IMR-90 (cell line): ENCODE measurements around the gene PCGF3. TPM values are rescaled to one million over a fixed set of nuclear protein-coding genes. Genes with fewer than 3 reads are reported as not detected.
A peak's percentile ranks its signal among the peaks of the same experiment; 100 is the strongest.

Source experiments
- ATAC-seq: fragments of 200-7000 bp; cut with Tn5 transposase; 2 replicates; pipeline ENCODE4 v1.9.1; 2020; ENCODE audit warnings: low read depth, mild to moderate bottlenecking, moderate library complexity
- BruUV-seq: library from RNA; stranded (reverse); fragments of 400-500 nt; replicated peaks from 2 replicates; lab custom pipeline; 2021; lab: Mats Ljungman, UMichigan
- CTCF ChIA-PET: fragments of 300-600 bp; formaldehyde crosslinking; extraction: SDS; loops from one replicate; lab custom pipeline; 2021; ENCODE audit warnings: antibody characterized with exemption; lab: Yijun Ruan, JAX
- POLR2A ChIA-PET: fragments of 300-600 bp; sonication (Branson Sonifier 250); formaldehyde crosslinking; loops from one replicate; lab custom pipeline; 2022; ENCODE audit warnings: antibody characterized with exemption; ENCODE audit not compliant: unreplicated experiment; lab: Charles Lee
- DNase-seq: peaks from one replicate; pipeline ENCODE4 v3.0.0; 2013
- H2AFZ ChIP-seq: replicated peaks from 2 replicates; pipeline ENCODE3; 2013; ENCODE audit warnings: low read length, mild to moderate bottlenecking; ENCODE audit not compliant: poor library complexity
- H2AK5ac ChIP-seq: 2 replicates; pipeline ENCODE4 v1.6.1; 2013; ENCODE audit warnings: low read depth, low read length, inconsistent platforms
- H2AK9ac ChIP-seq: replicated peaks from 2 replicates; pipeline ENCODE3; 2013; ENCODE audit warnings: mild to moderate bottlenecking, low read depth, low read length, moderate library complexity; ENCODE audit not compliant: poor library complexity
- H2BK120ac ChIP-seq: 2 replicates; pipeline ENCODE4 v1.6.1; 2013; ENCODE audit warnings: low read depth, low read length, inconsistent platforms
- H2BK15ac ChIP-seq: 3 replicates; pipeline ENCODE4 v1.6.1; 2013; ENCODE audit warnings: low read depth, low read length, inconsistent platforms
- H2BK20ac ChIP-seq: 2 replicates; pipeline ENCODE4 v1.6.1; 2013; ENCODE audit warnings: low read depth, mild to moderate bottlenecking, inconsistent platforms, low read length, moderate library complexity
- H2BK5ac ChIP-seq: 2 replicates; pipeline ENCODE4 v1.6.1; 2013; ENCODE audit warnings: mild to moderate bottlenecking, low read depth, low read length, inconsistent platforms; ENCODE audit not compliant: poor library complexity, severe bottlenecking
- H3K14ac ChIP-seq: replicated peaks from 2 replicates; pipeline ENCODE4 v1.6.1; 2013; ENCODE audit warnings: low read depth, low read length, inconsistent platforms
- H3K18ac ChIP-seq: 2 replicates; pipeline ENCODE4 v1.6.1; 2013; ENCODE audit warnings: low read depth, low read length, control low read depth
- H3K23ac ChIP-seq: 2 replicates; pipeline ENCODE4 v1.6.1; 2013; ENCODE audit warnings: low read depth, low read length, inconsistent platforms
- H3K27ac ChIP-seq: 2 replicates; pipeline ENCODE4 v1.5.1; 2013; ENCODE audit warnings: mild to moderate bottlenecking, control low read depth, low read length; ENCODE audit not compliant: insufficient read depth
- H3K27me3 ChIP-seq: 2 replicates; pipeline ENCODE4 v1.6.1; 2013; ENCODE audit warnings: low read length; ENCODE audit not compliant: control insufficient read depth, insufficient read depth
- H3K36me3 ChIP-seq: 2 replicates; pipeline ENCODE4 v1.6.1; 2013; ENCODE audit warnings: low read length, mixed read lengths; ENCODE audit not compliant: control insufficient read depth, insufficient read depth
- H3K4ac ChIP-seq: 2 replicates; pipeline ENCODE4 v1.6.1; 2013; ENCODE audit warnings: low read depth, low read length, inconsistent platforms
- H3K4me1 ChIP-seq: 2 replicates; pipeline ENCODE4 v1.6.1; 2013; ENCODE audit warnings: low read length, mixed read lengths; ENCODE audit not compliant: control insufficient read depth, insufficient read depth
- H3K4me2 ChIP-seq: 2 replicates; pipeline ENCODE4 v1.6.1; 2013; ENCODE audit warnings: low read depth, mild to moderate bottlenecking, control low read depth, low read length, moderate library complexity
- H3K4me3 ChIP-seq: 2 replicates; pipeline ENCODE4 v1.5.1; 2013; ENCODE audit warnings: low read depth, mild to moderate bottlenecking, control low read depth, low read length, moderate library complexity; ENCODE audit not compliant: insufficient read depth
- H3K56ac ChIP-seq: 2 replicates; pipeline ENCODE4 v1.6.1; 2013; ENCODE audit warnings: low read length, inconsistent platforms; ENCODE audit not compliant: insufficient read depth; ENCODE audit errors: extremely low read depth
- H3K79me1 ChIP-seq, 2 experiments: 2 replicates each; pipeline ENCODE4 v1.6.1; 2013; ENCODE audit warnings: low read length in 2 of 2, inconsistent platforms in 1 of 2, low read depth in 1 of 2
- H3K9ac ChIP-seq: 2 replicates; pipeline ENCODE4 v1.6.1; 2013; ENCODE audit warnings: low read depth, low read length, control low read depth
- H3K9me1 ChIP-seq: 2 replicates; pipeline ENCODE4 v1.6.1; 2013; ENCODE audit warnings: low read length, inconsistent platforms; ENCODE audit not compliant: insufficient read depth
- H3K9me3 ChIP-seq: 2 replicates; pipeline ENCODE4 v1.6.1; 2013; ENCODE audit warnings: low read length; ENCODE audit not compliant: control insufficient read depth, insufficient read depth
- H4K20me1 ChIP-seq: 2 replicates; pipeline ENCODE4 v1.6.1; 2013; ENCODE audit warnings: low read length, inconsistent platforms; ENCODE audit not compliant: insufficient read depth
- H4K5ac ChIP-seq: 2 replicates; pipeline ENCODE4 v1.6.1; 2013; ENCODE audit warnings: mild to moderate bottlenecking, low read depth, low read length, control low read depth
- H4K8ac ChIP-seq, 2 experiments: 2 replicates each; pipeline ENCODE4 v1.6.1; 2013; ENCODE audit warnings: low read depth in 2 of 2, low read length in 2 of 2, control low read depth in 1 of 2, inconsistent platforms in 1 of 2
- H4K91ac ChIP-seq: 2 replicates; pipeline ENCODE4 v1.6.1; 2013; ENCODE audit warnings: low read depth, low read length, inconsistent platforms; ENCODE audit not compliant: insufficient read depth
- CEBPB ChIP-seq: IDR thresholded peaks from 2 replicates; pipeline ENCODE4 v1.6.1; 2012; ENCODE audit warnings: low read depth, low read length, improper control_type of control experiment
- MAZ ChIP-seq: IDR thresholded peaks from 2 replicates; pipeline ENCODE4 v1.6.1; 2012; ENCODE audit warnings: low read depth, mild to moderate bottlenecking, low read length, improper control_type of control experiment, moderate library complexity, borderline replicate concordance
- RAD21 ChIP-seq: IDR thresholded peaks from 2 replicates; pipeline ENCODE4 v1.6.1; 2012; ENCODE audit warnings: low read length, improper control_type of control experiment
- SMC3 ChIP-seq: fragments of 150-350 bp; IDR thresholded peaks from 2 replicates; pipeline ENCODE4 v1.6.1; 2016; ENCODE audit warnings: low read depth, mild to moderate bottlenecking, antibody characterized with exemption, low read length, moderate library complexity
- WGBS, 2 experiments: methylation state at CpG; one replicate each; pipeline versions ENCODE4 v1.1.5 to v1.1.7; 2013; ENCODE audit warnings: missing lambda C conversion rate in 2 of 2; ENCODE audit not compliant: insufficient read length in 1 of 2; ENCODE audit errors: extremely low coverage in 2 of 2; 5-methylcytosine and 5-hydroxymethylcytosine counted together
- dilution Hi-C: fragments of 300-500 bp; cut with HindIII; formaldehyde crosslinking; loops from one replicate; pipeline ENCODE4 v1.14.3; 2018; ENCODE audit warnings: low sequenced_read_pairs; ENCODE audit not compliant: unreplicated experiment
- in situ Hi-C: fragments of 300-500 bp; cut with MboI; formaldehyde crosslinking; loops from 3 replicates; pipeline ENCODE4 v1.14.3; 2019; ENCODE audit warnings: low sequenced_read_pairs, inconsistent platforms, mixed read lengths
- intact Hi-C: fragments of 100-400 bp; cut with micrococcal nuclease; formaldehyde crosslinking; loops from 2 replicates; pipeline ENCODE4 v1.10.0; 2022
- polyA plus RNA-seq, 3 experiments: library from polyadenylated mRNA; depleted of rRNA; stranded (reverse); fragments of >200 nt; gene quantifications; 2 replicates each; pipeline ENCODE4 v1.2.3, GENCODE V29; 2012; ENCODE audit warnings: low replicate concordance in 1 of 3
- total RNA-seq: library from RNA; depleted of rRNA; stranded (reverse); fragments of >200 nt; gene quantifications from 2 replicates; pipeline ENCODE4 v1.2.3, GENCODE V29; 2012

PCGF3 gene
- total and polyA plus RNA-seq, 2 of the 4 experiments (the other 2 are of a cell fraction), result 40.0 to 55.3 TPM

GRCh38 chr4:687048-687970 is 18.3 kb upstream of the PCGF3 start:
- peak; percentile 77 for DNase-seq
- no peak overlapping the region for H3K4me3 ChIP-seq
- 68% methylated on average over 21 of the region's 38 CpGs; no CpG with 5 or more reads in 1 of the 2 experiments for WGBS, 2 experiments

More at GRCh38 chr4:687048-687970, 18.3 kb upstream of the PCGF3 start:
- no peak overlapping the region for H2BK15ac ChIP-seq
- peak overlapping the region; percentile 89 for H2BK5ac ChIP-seq
- no peaks in the 10 kb centered on the region for H4K20me1 ChIP-seq
- peak overlapping the region; percentile 97 for H2AK9ac ChIP-seq
- dilution Hi-C loops (no loop called here), in situ Hi-C loops (no loop called here), intact Hi-C loops (no loop called here)
- H3K36me3 ChIP-seq, result no peaks in the 10 kb centered on the region
- H3K18ac ChIP-seq, result peak overlapping the region; percentile 63
- H3K23ac ChIP-seq, result peak overlapping the region; percentile 37; the same call in 1 of the 2 replicates
- peak overlapping the region; percentile 60 for H2BK120ac ChIP-seq
- no peaks in the 10 kb centered on the region for H3K9me3 ChIP-seq
- H3K4me1 ChIP-seq, result peaks cover 12% of the 10 kb centered on the region
- CTCF ChIA-PET, result no interaction called here
- H4K5ac ChIP-seq, result peak overlapping the region; percentile 72
- TF ChIP-seq RAD21 (no peak), CEBPB (peak; percentile 87), MAZ (0 out of 2 replicates have a peak, but pooled peaks have one; percentile 9), SMC3 (no peak)
- no peak overlapping the region for H3K9ac ChIP-seq
- H3K56ac ChIP-seq, result no peak overlapping the region
- H4K8ac ChIP-seq, result peak overlapping the region in 1 of 2 experiments; percentile 77; a peak in 2 of 4 replicates
- no TSS peak for BruUV-seq
- H2AFZ ChIP-seq, result peak overlapping the region; percentile 84
- H3K4ac ChIP-seq, result peak overlapping the region; percentile 49
- H4K91ac ChIP-seq, result peak overlapping the region; percentile 78
- peaks cover 9% of the 10 kb centered on the region for H3K9me1 ChIP-seq
- peak; percentile 78 for ATAC-seq
- H3K4me2 ChIP-seq, result no peak overlapping the region
- peak overlapping the region; percentile 71 for H2BK20ac ChIP-seq
- peaks cover 0 to 4% of the 10 kb centered on the region in 2 experiments; a peak in 1 of 4 replicates for H3K79me1 ChIP-seq
- peak overlapping the region; percentile 94 for H3K14ac ChIP-seq
- POLR2A ChIA-PET, result interaction anchor here (0.9 to 1.1 kb wide), 2 partner anchors 11 to 13 kb away, joined by 3 to 11 read pairs; no protein-coding TSS in a partner anchor
- peak overlapping the region; percentile 68 for H2AK5ac ChIP-seq
- H3K27me3 ChIP-seq, result peaks cover 5% of the 10 kb centered on the region; the same call in 1 of the 2 replicates
- peak overlapping the region; percentile 11; the same call in 1 of the 2 replicates for H3K27ac ChIP-seq
